HG02981 (cell line): Measurements from ENCODE around the gene CCR3.

ENCODE experiments used
- ATAC-seq: cut with Tn5 transposase; IDR thresholded peaks from one replicate; pipeline ENCODE4 v1.9.1; 2021; ENCODE audit warnings: mild to moderate bottlenecking, moderate library complexity; ENCODE audit not compliant: unreplicated experiment

The CCR3 gene

GRCh38 chr3:46218196-46218709 is 24.0 kb upstream of the CCR3 start:
- ATAC-seq: no peak

GRCh38 chr3:46221391-46221790 is 20.9 kb upstream of the CCR3 start:
- no peak for ATAC-seq

- no peak for ATAC-seq
Measured at GRCh38 chr3:46221938-46222337, 20.3 kb upstream of the CCR3 start.

GRCh38 chr3:46222435-46223161 is 19.7 kb upstream of the CCR3 start:
- ATAC-seq: no peak

- no peak for ATAC-seq
Measured at GRCh38 chr3:46228260-46229242, 13.7 kb upstream of the CCR3 start.

- ATAC-seq: no peak
Measured at GRCh38 chr3:46231323-46231722, 10.9 kb upstream of the CCR3 start.

- ATAC-seq: no peak
Measured at GRCh38 chr3:46233194-46233593, 9.1 kb upstream of the CCR3 start.

- ATAC-seq: no peak
Measured at GRCh38 chr3:46235425-46235824, 6.8 kb upstream of the CCR3 start.

- ATAC-seq: no peak
Measured at GRCh38 chr3:46236294-46237054, 5.8 kb upstream of the CCR3 start.

GRCh38 chr3:46238386-46238785 is 3.9 kb upstream of the CCR3 start:
- ATAC-seq: no peak

- no peak for ATAC-seq
Measured at GRCh38 chr3:46239301-46239938, 2.8 kb upstream of the CCR3 start.

GRCh38 chr3:46239952-46240351 is 2.3 kb upstream of the CCR3 start:
- no peak for ATAC-seq

GRCh38 chr3:46243560-46243959 is 1.3 kb downstream of the CCR3 start:
- no peak for ATAC-seq

- no peak for ATAC-seq
Measured at GRCh38 chr3:46245146-46245545, 2.9 kb downstream of the CCR3 start.

- no peak for ATAC-seq
Measured at GRCh38 chr3:46252980-46253379, 10.7 kb downstream of the CCR3 start.

GRCh38 chr3:46258525-46258924 is 16.3 kb downstream of the CCR3 start:
- ATAC-seq: no peak

- ATAC-seq: no peak
Measured at GRCh38 chr3:46261926-46262594, 19.8 kb downstream of the CCR3 start.

- ATAC-seq: no peak
Measured at GRCh38 chr3:46264002-46264401, 21.7 kb downstream of the CCR3 start.

- no peak for ATAC-seq
Measured at GRCh38 chr3:46266598-46266997, 24.3 kb downstream of the CCR3 start.

GRCh38 chr3:46269556-46269955 is 27.3 kb downstream of the CCR3 start:
- ATAC-seq: no peak
